HG02642 (cell line): ENCODE data around the gene REM2.

Experiments used
- ATAC-seq: cut with Tn5 transposase; IDR thresholded peaks from one replicate; pipeline ENCODE4 v1.9.1; 2021; ENCODE audit warnings: mild to moderate bottlenecking; ENCODE audit not compliant: unreplicated experiment, poor library complexity

REM2 gene

DNA sequence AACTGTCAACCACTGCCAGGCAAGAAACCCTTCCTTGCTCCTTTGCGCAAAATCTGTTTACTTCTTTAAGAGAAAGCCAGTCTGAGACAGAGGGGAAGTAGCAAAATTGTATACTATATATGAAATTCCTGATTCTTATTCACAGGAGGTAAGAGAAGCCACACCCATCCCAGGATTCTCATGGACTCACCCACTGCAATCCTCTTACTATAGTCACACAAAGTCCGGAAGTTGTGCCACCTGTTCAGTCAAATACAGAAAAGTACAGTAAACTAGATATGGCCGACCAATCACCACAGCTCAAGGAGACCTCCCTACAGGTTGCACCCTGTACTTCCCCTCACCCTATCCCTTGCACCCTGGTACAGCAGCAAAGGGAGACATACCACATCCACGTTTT, 43.3 kb downstream of the REM2 start:
- ATAC-seq, result no peak

- no peak for ATAC-seq
Observed at GRCh38 chr14:22928237-22929103, 45.4 kb downstream of the REM2 start.

DNA sequence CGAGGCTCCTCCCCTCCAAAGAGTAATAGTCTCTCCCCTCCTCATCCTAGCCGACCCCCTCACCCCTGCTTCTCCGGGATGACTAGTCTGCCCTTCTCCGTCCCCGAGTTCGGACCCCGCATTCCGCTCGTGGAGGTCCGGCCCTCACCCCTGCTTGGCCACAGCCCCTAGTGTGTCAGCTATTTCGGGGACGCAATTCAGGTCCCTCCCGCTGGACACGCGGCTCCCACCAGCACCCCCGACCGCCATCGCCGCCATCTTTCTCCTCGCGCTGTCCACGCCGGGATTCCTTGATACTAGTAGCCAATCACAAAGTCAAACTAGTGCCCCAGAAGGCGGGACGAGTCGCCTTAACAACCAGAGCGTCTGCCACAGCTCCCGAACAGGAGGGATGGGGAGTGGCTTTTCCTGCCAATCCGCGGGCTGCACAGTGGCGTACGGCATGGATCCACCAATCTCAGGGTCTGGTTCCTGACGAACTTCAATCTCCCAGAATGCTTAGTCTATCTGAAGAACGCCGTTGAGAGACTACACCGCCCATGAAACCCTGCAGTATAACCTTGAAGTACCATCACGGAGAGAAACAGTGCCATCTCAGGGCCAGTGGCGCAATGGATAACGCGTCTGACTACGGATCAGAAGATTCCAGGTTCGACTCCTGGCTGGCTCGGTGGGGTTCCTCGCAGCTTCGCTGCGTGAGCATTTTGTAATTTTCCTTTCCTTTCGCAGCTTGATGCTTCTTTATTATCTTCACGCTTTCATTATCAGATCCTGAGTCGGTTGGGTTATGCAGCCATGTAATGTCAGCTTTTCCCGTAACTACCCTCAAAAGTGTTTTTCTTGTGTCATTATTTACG, 46.3 kb downstream of the REM2 start, which contains the start of gene PRMT5:
TSS of gene PRMT5 (minus strand) at position 273 of the 857 bp plus-strand sequence. CDS start at position 258, 15 bp downstream.
- peak; percentile 92 for ATAC-seq

DNA sequence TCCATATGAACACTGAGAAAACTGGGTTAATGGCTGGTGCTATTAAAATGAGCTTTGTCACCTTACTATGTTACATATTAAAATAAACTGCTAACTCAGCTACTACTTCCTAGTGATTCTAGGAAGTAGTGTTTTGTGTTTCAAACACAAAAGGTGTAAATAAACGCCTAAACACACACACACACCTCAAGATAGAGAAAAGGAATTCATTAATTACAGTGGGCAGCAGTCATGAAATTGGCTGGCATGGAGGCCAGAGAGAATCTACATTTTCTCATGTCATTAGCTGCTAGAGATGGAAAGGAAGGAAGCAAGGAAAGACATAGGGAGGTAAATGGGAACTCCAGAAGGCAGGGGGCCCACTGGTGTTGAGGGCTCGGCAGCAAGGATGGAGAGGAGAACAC, 46.9 kb downstream of the REM2 start:
- ATAC-seq, result no peak

DNA sequence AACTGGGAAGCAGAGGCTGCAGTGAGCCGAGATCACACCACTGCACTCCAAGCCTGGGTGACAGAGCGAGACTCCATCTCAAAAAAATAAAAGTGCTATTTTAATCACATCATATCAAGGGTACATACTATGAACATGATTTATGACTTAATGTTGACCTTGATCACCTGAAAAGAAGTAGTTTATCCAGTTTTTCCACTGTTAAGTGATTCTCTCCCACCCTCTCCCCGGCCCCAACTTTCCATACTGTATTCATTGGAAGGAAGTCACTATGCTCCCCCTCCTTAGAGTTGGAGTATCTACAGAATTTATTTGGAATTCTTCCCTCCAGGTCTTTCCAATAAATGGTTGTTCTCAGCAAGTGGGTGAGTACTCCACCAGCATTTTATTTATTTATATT, 49.1 kb downstream of the REM2 start:
- ATAC-seq, result no peak

- no peak for ATAC-seq
Observed at GRCh38 chr14:22935156-22935555, 52.1 kb downstream of the REM2 start.
